Measurements from ENCODE around the gene ALOXE3.
A peak's percentile ranks its signal among the peaks of the same experiment; 100 is the strongest.
"Not testable (repeated sequence)": the region's sequence is repeated elsewhere in the genome, so short reads cannot be mapped to it uniquely, and the experiment has no call there.

Gene ALOXE3

GRCh38 chr17:8069587-8069860 is 48.8 kb downstream of the ALOXE3 start:
- DNase-seq (ENCODE audit: low spot score), result no peak

DNA sequence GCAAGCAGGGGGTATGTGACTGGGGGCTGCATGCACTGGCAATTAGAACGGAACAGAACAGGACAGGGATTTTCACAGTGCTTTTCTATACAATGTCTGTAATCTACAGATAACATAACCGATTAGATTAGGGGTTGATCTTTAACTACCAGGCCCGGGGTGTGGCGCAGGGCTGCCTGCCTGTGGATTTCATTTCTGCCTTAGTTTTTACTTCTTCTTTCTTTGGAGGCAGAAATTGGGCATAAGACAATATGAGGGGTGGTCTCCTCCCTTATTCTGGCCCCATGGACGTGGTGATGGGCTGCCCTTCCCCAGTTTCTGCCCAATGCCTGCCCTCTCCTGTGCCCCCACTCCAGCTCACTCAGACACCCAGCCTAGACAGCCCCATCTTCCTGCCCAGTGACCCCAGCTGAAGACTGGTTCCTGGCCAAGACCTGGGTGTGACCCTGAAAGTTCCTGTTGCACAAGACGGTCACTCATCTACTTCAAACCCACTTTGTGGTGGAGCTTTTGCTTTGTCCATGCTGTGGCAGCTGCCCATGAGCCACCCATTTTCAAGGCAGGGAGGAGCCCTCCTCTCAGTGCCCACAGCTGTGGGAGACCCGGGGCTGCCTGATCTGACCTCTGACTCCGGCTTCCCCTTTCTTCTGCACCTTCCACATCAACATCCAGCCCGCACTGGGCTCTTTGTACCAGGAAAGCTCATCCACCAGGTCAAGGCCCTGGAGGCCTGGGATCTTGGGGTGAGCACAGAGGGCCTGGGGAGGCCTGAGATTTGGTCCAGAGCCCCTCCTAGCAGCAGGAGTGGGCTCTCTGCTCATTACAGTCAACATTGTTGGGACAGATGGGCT is 49.4 kb downstream of the ALOXE3 start:
- DNase-seq (ENCODE audit: low spot score), result no peak

GRCh38 chr17:8067806-8068205 is 50.5 kb downstream of the ALOXE3 start:
- no peak for DNase-seq (ENCODE audit: low spot score)

DNA sequence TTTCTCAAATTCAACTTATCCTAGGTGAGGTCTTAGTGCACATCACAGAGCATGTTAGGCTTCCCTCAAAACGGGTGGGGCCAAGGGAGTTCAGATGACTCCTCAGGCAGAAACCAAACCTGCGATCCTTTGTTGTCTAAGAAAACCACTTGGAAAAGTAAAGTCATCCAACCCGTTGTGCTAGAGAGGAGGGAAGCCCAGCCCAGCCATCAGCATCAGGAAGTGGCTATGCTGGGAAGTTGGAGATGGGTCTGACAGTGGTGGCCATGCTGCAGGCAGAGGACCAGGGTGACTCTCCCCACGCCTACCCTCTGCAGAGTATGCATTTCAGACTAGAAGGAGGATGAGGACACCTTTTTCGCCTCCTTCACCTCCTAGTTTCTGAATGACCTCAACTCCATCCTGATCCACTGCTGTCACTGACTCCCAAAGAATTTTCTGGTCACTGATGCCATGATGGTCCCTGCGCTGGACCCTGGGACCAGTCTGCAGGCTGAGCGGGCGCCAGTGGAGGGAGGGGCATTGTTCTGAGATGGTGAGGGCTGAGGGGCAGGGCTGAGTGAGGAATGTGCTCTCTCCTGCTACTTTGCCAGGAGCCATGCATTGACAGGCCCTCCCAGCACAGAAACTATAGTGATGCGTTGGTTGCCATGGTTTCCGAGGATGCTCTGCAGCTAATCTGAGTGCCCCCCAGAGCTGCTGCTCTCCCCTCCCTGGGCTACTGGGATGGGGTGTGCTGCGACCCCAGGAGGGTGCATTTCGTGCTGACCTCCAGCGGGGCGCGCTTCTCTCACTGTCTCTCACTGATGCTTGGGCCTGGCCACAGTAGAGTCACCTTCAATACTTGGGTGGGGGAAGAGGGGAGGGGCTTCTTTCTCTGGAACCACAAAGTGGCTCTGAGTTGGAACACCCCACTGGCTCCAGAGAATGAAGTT is 51.2 kb downstream of the ALOXE3 start:
- DNase-seq (ENCODE audit: low spot score), result no peak

DNA sequence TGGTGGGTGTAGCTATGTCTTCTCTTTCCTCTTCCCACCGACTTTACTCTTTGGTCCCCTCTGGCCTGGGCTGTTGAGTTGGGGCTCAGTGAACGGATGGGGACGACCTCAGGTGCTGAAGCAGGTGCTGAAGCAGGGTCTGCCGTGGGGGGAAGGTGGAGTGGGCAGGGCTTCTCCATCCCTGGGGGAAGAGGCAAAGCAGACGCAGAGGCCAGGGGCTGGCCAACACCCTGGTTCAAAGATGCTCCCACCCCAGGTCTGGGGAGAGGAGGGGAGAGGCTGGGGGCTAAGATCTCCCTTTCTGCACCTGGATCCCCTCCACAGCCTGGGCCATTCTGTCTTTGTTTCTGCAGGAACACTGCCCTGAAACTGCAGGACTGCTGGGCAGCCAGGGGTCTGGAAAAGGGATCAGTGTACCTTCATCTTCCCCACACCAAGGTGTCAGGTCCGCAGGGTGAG is 53.7 kb downstream of the ALOXE3 start:
- no peak for DNase-seq (ENCODE audit: low spot score)

DNA sequence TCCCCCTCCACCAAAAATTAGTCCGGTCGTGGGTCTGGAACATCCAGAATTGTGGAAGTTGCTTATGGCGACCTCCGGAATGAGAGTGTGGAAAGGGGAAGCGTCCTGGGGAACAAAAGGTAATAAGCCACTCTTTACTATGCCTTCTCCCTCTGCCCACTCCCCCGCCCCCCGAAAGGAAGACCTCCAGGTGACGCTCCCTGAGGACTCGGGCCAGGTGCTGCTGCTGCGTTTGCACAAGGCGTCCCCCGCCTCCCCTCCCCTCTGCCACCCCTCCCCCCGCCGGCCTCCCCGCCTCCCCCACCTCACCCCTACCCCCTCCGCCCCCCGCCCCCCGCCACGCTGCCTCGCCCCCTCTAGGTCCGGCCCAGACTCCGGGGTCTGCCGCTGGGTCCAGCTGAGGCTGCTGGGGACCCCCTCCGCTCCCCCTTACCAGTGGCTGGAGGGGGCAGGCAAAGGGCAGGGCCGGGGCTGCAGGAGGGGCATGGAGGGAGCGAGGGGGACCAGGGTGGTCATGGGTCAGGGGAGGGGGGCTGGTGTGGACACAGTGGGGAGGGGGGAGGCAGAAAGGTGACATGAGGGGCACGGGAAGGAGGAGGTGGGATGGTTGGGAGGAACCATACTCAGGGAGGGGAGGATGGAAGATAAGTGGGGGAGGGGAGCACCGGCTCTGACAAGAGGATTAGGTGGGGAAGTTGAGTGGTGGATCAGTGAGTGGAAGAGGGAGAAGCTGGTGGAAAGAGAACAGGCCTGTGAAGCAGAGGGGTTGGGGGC is 54.4 kb downstream of the ALOXE3 start:
- no peak for DNase-seq (ENCODE audit: low spot score)

DNA sequence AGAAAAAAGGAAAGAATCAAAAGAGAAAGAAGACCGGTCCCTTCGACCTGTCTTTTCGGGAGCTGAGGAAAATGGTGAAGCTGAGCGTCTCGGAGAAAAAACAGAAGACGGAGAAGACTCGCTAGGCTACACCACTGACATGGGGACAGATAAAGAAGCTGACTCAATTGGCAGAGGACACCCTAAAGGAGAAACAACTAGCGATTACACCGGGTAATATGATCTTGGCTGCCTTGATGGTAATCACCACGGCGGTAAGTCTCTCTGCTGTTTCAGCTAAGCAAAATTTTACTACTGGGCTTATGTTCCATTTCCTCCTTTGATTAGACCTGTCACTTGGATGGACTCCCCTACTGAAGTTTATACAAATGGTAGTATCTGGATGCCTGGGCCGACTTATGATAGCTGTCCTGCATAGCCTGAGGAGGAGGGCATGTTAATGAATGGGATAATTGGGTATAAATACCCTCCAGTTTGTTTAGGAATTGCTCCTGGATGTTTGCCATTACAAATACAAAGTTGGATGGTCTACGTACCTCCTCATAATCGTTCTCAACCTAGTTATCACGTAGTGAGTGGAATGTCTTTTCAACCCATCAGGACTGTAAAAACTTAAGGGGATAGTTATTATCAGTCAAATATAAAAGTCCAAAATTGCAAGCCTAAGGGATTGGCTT is 55.4 kb downstream of the ALOXE3 start:
- DNase-seq (ENCODE audit: low spot score), result no peak

GRCh38 chr17:8062435-8062806 is 55.9 kb downstream of the ALOXE3 start:
- DNase-seq (ENCODE audit: low spot score), result no peak

GRCh38 chr17:8061851-8062250 is 56.5 kb downstream of the ALOXE3 start:
- DNase-seq (ENCODE audit: low spot score), result not testable (repeated sequence)

GRCh38 chr17:8060274-8060673 is 58.0 kb downstream of the ALOXE3 start:
- peak; percentile 78 for DNase-seq (ENCODE audit: low spot score)

- DNase-seq (ENCODE audit: low spot score), result no peak
These were observed 59.2 kb downstream of the ALOXE3 start for GRCh38 chr17:8059131-8059530.

GRCh38 chr17:8057691-8058114 is 60.6 kb downstream of the ALOXE3 start:
- peak; percentile 66 for DNase-seq (ENCODE audit: low spot score)

DNA sequence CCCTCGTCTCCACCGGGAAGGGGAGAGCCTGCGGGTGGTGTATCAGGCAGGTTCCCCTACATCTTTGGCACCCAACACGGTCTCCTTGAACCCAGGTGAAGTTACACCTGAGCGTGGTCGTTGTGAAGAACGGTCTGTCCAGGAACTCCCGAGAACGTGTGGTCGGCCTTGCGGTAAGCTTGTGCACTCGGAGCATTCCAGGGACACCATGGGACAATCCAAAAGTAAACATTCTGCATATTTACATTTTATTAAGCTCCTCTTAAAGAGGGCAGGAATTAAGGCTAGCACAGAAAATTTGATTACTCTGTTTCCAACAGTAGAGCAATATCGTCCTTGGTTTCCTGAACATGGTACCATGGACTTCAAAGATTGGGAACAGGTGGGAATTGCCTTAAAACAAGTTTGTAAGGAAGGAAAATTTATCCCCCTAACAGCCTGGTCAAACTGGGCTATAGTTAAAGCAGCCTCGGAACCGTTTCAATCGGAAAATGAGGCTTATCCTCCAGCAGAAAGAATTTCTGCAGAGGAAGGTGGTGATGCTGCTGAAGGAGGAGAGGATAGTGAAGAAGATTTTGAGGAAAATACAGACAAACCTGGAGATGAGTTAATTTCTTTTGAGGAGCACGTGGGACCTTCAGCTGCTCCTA is 61.2 kb downstream of the ALOXE3 start:
- no peak for DNase-seq (ENCODE audit: low spot score)

- DNase-seq (ENCODE audit: low spot score), result peak; percentile 32
These were observed 61.9 kb downstream of the ALOXE3 start for GRCh38 chr17:8056232-8056975.

- DNase-seq (ENCODE audit: low spot score), result no peak
These were observed 62.5 kb downstream of the ALOXE3 start for GRCh38 chr17:8055851-8056231.

DNA sequence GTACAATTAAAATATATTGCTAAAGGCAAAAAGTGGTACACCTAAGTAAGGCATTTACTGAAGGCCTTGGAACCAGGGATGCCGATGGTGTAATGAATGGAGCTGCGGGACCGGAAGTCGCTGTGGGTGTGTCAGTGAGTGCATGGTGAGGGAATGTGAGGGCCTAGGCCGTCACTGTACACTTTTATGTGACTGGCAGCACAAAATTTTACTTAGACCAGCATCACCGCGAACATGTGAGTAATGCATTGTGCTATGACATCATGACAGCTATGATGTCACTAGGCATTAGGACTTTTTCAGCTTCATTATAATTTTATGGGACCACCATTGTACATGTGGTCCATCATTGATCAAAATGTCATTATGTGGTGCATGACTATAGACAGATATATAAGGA is 64.7 kb downstream of the ALOXE3 start:
- DNase-seq (ENCODE audit: low spot score), result no peak

DNA sequence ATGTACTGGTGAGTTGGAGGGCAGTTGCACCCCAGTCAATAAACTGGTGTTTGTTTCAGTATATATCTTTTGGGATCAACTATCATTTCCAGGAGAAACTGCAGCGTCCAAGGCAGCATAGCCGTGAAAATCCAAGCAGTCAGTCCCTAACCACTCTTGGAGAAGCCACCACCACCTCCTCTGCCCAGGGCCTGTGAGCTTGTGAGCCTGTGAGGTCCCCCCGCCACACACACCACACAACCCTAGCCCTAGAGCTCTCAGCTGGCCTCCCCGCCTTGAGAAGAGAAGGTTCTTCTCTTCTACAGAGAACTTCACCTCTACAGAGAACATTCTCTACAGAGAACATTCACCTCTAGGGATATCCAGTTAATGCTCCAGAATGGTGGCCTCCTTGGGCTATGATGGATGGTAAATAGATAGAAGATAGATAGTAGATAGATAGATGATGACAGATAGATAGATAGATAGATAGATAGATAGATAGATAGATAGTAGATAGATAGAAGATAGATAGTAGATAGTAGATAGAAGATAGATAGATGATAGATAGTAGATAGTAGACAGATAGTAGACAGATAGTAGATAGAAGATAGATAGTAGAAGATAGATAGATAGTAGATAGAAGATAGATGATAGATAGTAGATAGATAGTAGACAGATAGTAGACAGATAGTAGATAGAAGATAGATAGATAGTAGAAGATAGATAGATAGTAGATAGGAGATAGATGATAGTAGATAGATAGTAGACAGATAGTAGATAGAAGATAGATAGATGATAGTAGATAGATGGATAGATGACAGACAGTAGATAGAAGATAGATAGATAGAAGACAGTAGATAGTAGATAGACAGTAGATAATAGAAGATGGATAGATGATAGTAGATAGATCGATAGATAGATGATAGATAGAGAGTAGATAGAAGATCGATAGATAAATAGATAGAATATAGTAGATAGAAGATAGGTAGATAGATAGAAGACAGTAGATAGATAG is 65.8 kb downstream of the ALOXE3 start:
- no peak for DNase-seq (ENCODE audit: low spot score)

DNA sequence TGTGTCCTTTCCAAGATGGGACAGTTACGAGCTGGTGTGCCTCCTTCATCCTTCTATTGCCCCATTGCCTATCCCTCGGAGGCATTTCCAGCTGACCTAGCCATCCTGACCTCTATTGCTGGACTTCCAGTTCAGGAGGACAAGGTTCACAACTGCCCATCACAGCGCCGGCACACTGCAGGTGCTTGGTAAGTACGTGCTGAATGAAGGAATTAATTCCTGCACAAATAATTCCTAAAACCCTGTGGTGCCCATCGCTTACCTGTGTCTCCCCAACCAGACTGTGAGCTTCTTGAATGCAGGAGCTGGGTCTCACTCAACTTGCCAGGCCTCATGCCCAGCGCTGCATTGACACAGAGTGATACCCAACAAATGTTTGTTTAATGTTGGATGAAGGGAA is 66.5 kb downstream of the ALOXE3 start:
- DNase-seq (ENCODE audit: low spot score), result no peak

DNA sequence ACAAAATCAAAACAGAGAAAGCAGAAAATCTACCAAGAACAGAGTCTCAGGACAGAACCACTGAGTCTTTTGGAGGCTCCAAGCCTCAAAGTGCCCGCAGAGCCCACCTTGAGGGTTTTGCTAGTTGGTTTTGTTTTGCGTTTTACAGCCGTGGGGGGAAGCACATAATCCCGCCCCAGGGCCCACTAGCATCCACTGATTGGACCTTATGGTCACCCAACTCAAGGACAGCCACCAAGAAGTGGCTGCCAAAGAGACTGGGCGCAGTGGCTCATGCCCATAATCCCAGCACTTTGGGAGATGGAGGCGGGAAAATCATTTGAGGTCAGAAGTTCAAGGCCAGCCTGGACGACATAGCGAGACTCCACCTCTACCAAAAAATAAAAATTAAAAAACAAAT is 69.6 kb downstream of the ALOXE3 start:
- DNase-seq (ENCODE audit: low spot score), result no peak

Data from putamen (tissue), 1 donor.